NT2/D1 (cell line): ENCODE measurements around the gene MLPH.

Experiments used
- YY1 ChIP-seq: IDR thresholded peaks from 2 replicates; pipeline ENCODE4 v1.6.1; 2011; ENCODE audit not compliant: insufficient read length, insufficient read depth
- ZNF274 ChIP-seq: IDR thresholded peaks from 2 replicates; pipeline ENCODE4 v1.6.1; 2011; ENCODE audit warnings: mild to moderate bottlenecking, low read depth, low read length

DNA sequence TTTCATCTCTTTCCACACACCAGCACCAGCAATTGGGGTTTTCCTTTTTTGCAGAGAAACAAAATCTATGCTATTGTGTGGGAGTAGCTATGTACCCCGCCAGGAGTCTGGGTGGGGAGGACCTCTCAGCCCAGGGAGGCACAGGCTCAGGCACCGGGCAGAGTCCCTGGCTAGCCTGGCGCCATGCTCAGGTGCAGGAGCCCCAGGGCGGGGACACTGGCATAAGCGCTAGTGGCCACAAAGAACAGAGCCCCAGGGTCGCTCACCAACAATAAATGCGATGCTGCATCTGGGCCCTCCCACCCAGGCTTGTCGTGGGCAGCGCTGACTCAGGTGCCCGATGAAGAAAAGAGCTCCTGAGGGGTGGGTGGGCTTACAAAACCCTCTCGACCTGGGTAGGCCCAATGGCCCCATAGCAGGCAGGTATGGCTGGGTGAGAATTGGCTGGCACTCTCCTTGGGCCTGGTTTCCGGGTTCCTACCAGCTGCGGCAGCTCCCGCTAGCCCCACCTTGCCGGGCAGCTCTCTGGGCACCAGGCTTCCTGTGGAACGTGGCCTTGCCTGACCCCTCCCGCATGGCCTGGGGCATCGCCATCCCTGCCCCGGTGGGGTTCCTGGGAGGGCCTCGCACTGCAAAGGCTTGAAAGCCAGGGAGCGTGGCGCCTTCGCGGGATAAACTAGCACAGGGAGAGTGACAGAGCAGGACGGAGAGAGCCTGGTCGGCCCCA is 41.3 kb upstream of the MLPH start:
- no peak for TF ChIP-seq ZNF274
- TF ChIP-seq YY1, result no peak
